GM12891 (cell line): ENCODE data around the gene COLEC12.

Source experiments
- POLR2A ChIP-seq: IDR thresholded peaks from 2 replicates; pipeline ENCODE4 v1.6.1; 2011; ENCODE audit warnings: low read depth, low read length, control low read depth
- POLR2AphosphoS5 ChIP-seq: IDR thresholded peaks from 2 replicates; pipeline ENCODE4 v1.6.1; 2011; ENCODE audit warnings: low read depth, low read length, control low read depth
- SPI1 ChIP-seq: IDR thresholded peaks from 2 replicates; pipeline ENCODE4 v1.6.1; 2011; ENCODE audit warnings: low read depth, low read length, control low read depth
- TAF1 ChIP-seq: IDR thresholded peaks from 2 replicates; pipeline ENCODE4 v1.6.1; 2011; ENCODE audit warnings: low read depth, low read length, control low read depth

DNA sequence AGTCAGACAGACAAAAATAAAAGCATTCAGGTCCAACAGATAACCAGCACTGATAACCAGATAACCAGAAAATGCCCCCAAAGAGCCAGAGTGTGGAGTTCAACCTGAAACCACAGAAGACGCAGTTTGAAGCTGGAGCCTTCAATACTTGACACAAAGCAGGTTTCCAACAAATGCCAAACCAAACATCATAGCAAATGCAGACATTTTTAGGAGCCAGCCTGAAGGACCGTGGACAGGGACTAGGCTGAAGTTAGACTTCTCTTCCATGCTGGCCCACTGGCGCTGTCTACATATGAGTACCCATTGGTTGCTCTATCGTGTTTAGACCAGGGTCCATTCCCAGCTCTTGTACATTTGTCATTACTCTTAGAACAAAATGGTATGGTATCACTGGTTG, 9.9 kb downstream of the COLEC12 start:
- TF ChIP-seq POLR2A (no peak), POLR2AphosphoS5 (no peak), SPI1 (no peak), TAF1 (no peak)
